GM19351 (cell line): ENCODE data around the gene DNAJB1.
"Not testable (repeated sequence)": the region's sequence is repeated elsewhere in the genome, so short reads cannot be mapped to it uniquely, and the experiment has no call there.

Source experiments
- ATAC-seq: cut with Tn5 transposase; IDR thresholded peaks from one replicate; pipeline ENCODE4 v1.9.1; 2021; ENCODE audit warnings: mild to moderate bottlenecking, moderate library complexity; ENCODE audit not compliant: unreplicated experiment

The DNAJB1 gene

DNA sequence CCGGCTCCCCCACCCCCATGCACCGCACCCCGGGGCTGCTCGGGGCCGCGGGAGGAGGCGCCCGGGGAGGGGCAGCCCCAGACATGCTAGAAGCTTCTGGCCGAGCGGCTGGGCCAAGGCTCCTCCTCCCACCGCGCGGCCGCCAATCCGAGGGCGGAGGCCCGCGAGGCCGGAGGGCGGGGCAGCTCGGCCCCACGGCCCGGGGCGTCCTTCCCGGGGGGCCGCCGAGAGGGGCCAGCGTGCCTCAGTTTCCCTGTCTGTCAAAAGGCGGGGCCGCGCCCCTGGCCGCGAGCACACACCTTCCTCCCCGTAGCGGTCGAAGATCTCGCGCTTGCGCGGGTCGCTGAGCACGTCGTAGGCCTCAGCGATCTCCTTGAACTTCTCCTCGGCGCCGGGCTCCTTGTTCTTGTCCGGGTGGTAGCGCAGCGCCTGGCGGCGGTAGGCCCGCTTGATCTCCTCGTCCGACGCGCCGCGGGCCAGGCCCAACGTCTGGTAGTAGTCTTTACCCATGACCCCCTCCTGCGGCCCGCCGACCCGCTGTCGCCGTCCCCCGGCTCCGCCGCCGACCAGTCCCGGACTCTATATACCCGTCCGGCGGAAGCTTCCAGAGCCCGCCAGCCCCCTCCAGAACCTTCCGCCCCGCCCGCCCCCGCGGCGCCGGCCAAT lies at the start of gene DNAJB1:
TSS of gene DNAJB1 (minus strand) at position 558 of the 666 bp plus-strand sequence. CDS start at position 510, 48 bp downstream.
- ATAC-seq = peak; percentile 55

DNA sequence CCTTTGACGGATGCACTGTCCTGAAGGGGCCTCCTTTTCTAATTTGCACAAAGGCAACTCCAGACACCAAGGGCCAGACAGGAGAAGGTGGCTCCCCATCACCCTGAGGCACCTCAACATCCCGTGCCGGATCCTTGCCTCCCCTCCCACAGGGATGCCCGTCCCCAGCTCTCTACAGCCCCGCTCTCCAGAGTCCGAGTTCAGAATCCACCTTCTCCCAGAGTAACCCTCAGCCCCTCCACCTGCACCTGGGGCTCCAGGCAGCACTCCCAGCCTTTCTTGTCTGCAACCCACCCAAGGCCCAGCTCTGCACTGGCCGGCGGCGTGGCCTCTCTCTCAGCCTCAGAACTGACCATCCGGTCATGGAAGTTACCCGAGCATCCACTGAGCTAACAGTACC lies 48.9 kb upstream of the DNAJB1 start:
- ATAC-seq = no peak

DNA sequence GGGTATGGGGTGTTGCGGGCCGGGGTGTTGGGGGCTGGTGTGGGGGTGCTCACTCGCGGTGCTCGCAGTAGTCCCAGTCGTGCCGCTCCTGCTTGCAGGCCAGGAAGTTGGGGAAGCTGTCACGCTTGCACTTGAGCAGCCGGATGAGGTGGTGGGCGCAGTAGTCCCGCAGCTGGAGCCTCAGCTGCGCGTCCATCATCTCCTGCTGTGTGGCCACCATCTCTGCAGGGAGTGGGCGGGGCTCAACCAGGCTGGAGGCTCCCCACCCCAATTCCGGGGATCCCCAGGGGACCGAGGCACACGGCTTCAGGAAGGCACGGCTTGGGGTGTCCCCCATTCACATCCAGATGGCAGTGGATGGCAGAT lies 48.5 kb upstream of the DNAJB1 start:
- no peak for ATAC-seq

DNA sequence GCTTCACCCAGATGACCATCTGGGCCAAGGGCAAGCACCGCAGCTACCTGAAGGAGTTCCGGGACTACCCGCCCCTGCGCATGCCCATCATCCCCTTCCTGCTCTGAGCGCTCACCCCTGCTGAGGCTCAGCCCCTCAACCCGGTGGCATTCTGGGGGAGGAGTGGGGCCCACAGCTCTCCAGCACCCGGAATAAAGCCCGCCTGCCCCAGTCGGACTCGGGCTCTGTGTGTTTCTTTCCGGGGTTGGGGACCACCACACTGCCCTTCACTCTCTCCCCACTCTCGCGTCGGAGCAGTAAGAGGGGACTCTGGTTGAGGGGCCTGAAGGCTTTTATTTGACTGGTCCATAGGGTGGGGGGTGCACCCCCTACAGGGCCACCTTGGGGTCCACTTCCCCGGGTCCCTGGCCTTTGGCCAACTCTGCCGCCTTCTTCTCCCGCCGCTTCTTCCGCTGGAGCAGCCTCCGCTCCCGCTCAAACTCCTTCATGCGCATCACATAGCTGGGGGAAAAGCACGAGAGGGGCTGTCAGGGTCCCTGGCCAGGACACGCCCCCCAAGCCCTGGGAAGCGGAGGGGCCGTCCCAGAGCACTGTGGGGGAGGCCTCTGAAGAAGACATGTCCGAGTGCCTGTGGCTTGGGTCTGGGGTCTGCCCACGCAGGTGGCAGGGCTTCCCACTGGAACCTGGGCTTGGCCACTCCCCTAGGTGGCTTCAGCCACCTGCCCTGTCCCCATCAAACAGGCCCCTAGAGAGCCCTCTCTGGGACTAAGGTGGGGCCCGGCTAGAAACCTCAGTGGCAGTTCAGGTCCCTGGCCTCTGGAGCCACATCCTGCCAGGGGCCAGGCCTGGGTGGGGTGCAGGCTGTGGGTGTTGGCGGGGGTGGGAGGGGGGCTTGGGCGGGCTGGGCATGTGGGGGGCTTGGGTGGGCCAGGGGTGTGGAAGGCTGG lies 47.8 kb upstream of the DNAJB1 start:
- no peak for ATAC-seq

DNA sequence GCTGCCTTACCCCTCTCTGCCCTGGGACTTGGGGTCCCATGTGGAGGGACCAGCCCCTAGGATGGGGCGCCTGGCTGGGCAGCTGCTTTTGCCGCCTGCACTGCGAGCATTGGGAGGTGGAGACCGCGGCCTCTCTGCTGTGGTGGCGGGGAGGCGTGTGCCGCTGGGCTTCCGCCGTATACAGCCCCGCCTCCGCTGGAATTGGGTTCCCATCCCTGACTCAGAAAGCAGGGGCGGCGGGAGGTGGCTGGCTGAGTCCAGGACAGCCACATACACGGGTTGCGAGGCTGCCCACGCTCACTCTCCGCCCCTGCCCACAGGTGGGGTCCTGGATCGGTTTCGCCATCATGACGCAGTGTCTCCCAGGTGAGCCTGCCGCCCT lies 47.1 kb upstream of the DNAJB1 start:
- ATAC-seq = no peak

DNA sequence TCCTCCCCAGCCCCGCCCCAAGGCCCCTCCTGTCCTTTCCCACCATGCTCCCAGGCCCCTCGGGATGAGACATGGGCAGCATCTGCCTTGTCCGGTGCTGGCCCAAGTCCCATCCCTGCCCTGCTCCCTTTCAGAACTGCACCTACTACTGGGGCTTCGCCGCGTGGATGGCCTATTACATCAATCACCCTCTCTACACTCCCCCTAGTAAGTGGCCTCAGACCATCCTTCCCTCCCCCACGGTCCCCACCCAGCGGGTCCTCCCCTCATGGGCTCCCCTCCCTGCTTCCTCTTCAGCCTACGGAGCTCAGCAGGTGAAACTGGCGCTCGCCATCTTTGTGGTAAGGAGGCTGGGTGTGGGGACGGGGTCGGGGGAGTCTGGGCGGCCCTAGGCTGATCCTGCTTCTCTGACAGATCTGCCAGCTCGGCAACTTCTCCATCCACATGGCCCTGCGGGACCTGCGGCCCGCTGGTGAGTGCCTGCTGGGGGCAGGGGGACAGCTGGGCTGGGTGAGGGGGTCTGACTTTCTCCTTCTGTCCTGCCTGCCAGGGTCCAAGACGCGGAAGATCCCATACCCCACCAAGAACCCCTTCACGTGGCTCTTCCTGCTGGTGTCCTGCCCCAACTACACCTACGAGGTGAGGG lies 46.6 kb upstream of the DNAJB1 start:
- not testable (repeated sequence) for ATAC-seq

DNA sequence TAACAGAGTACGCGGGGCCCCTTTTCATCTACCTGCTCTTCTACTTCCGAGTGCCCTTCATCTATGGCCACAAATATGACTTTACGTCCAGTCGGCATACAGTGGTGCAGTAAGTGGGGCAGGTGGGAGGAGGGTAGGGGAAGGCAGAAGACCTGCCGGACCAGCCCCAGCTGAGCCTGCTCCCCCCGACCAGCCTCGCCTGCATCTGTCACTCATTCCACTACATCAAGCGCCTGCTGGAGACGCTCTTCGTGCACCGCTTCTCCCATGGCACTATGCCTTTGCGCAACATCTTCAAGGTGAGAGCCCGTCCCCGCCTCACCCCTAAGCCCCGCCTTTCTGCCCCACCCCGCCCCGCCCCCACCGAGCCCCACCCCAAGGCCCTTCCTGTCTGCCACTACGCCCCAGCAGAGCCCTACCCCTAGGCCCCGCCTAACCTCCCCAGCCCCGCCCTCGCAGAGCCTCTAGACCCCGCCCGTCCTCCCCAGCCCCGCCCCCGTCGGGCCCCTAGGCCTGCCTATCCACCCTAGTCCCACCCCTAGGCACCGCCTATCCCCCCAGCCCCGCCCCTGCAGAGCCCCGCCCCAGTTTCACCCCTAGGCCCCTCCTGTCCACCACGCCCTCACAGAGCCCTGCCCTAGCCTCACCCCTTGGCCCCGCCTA lies 45.9 kb upstream of the DNAJB1 start:
- no peak for ATAC-seq

DNA sequence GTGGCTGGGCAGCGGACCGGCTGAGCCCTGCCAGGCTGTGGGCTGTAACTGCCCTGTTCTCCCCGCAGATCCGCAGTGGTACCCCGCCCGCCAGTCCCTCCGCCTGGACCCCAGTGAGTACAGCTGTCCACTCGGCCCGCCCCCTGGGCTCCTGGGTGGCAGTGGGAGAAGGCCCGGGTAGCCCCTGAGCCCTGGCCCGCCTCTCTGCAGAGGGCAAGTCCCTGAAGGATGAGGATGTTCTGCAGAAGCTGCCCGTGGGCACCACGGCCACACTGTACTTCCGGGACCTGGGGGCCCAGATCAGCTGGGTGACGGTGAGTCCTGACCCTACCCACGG lies 45.4 kb upstream of the DNAJB1 start:
- ATAC-seq = no peak

DNA sequence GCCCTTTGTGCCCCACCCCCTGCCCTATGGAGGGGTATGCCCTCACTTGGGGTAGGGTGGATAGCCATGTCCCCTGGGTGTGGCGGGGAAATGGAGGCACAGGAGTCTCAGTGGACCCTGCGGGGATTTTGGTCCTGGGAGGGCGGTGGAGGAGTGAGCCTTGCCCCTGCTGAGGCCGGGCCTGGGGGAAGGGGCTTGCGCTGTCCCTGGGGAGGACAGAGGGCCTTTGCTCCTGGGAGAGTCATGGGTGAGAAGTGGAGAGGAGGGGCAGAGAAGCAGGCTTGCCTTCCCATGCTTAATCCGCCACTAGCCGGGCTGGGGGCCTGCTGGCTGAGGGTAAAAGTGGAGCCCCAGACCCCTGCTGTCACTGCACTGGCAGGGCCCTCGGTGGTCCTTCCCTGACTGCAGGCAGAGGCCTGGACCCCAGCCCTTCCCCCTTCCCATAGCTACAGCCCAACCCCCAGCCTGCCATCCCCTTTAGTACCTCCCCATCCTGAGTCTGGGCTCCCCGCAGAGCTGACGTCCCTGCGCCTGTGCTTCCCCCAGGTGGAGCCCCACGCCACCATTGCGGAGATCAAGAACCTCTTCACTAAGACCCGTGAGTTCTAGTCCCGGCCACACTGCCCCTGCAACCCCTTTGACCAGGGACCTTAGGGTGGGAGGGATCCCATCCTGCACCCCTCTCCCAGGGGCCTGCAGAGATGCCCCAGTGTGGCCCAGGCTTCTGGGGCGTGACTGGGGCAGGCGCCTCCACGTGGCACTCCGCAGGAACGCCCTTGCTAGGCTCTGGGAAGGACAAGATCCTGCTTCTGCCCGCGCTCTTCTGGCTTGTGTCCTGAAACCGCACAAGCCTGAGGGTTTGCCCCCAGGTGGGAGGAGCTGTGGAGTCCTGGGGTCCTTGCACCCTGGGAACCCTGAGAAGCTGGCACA lies 44.7 kb upstream of the DNAJB1 start:
- ATAC-seq = no peak

DNA sequence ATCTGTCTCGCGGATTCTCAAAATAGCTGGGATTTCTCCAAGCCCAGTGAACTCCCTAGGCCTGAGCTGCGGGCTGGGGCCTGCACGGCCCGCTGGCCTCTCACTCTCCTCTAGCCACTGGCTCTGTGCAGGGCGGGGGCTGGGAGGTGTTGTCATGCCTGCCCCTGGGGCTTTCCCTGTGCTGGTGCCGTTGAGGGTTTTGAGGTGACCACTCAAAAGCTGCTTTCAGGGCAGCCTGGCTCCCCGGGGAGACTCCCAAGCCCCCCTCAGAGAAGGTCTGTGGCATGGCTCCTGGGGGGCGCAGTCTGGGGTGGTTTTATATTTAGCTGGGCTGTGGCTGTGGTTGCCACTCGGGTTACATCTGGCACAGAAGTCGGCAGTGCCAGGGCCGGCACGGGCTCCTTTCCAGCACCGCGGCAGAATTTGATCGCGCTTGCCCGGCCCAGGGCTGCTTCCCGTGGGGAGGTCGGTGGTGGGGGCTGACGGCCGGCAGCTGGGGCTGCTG lies 43.7 kb upstream of the DNAJB1 start:
- no peak for ATAC-seq

DNA sequence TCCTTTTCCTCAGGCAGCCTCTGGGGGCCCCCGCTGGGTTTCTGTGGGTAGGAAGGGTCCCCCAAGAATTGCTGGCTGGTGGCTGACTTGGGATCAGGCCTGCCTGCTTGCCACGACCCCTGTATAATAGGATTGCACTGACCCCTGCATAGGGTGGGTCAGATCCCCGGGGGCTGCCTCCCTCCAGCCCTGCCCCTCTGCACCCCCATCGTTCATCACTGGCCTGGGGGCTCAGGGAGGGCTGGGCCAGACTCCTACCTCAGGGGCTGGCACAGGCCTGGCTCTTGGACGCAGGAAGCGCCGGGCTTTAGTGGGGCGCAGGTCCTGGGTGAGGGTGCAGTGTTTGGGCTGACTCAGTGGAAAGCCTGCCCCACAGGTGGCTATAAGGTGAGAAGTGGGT lies 43.1 kb upstream of the DNAJB1 start:
- ATAC-seq = no peak

DNA sequence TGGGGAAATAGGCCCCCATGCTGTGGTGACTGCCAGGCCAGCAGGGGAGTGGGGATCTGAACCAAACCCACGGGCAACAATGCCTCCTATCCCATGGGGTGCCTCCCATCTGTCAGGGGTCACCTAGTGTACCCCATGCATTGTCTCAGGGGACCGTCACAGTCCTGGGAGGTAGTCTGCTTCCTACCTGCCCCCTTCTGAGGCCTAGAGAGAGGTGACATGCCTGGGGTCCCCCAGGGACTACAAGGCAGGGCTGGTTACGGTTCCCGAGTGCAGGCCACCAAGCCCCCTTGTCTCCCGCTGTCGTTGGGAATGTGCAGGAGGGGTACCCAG lies 42.5 kb upstream of the DNAJB1 start:
- no peak for ATAC-seq

DNA sequence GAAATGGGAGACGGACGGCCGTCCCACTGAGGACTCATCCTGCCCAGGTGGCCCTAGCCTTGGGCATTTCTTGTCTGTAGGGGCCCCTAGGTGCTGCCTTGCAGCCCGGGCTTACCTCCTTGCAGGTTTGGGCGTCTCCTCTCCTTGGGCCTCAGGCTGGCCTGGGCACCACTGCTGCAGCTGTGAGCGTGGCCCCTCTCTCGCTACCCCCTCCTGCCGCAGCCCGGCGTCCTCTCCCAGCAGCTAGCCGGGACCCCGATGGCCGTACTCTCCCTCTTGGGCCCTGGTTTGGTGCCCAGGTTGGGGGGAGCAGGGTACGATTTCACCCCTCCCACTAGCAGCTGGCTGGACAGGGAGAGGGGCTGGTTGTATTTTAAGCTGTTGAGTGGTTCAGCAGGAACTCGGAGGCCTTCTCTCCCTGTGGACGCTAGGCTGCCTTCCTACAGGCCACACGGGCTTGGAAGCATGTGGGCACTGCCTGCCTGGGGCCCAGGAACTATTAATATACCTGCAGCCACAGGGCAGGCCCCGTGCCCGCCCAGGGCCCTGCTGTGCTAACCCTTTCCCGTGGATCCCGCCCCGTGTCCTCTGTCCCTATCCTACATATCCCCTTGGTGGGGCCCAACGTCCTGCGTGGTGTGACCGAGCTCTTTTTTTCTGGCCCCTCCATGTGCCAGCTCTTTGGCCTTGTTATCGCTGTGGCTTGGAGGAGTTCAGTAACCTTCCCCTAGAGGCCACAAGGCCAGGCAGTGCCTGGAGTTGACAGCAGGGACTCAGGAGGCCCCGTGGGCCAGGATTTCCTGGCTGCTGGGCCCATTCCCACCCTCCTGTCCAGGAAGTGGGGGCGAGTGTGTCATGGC lies 41.9 kb upstream of the DNAJB1 start:
- ATAC-seq = no peak

DNA sequence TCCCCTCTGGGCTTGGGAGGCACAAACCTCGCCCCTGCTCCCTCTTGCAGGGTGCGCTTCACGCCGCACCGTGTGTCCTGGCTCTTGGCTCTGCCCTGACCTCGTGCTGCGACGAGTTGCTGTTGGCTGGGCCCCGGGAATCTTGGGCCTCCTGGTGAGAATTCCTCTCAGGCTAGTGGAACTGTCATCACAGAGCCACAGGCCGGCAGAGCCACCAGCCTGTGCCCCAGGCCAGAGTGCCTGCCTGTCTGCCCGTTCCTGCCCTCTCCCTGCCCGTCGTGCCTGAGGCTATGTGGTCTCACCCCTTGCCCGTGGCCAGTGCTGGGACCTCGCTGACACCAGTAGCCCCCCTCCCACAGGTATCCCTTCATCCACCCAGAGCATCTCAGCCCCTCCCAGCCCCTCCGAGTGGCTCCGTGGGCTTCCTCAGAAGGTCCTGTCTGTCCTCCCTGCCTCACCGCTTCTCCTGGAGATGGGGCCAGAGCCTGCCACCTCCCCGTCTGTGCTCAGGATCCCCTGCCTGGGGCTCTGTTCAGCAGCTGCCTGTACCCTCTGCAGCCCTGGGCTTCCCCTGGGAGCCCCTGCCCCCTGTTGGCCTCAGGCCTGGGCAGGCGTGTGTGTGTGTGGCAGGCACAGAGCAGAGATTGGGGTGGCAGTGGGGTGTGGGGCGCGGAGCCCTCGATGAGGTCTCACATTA lies 40.3 kb upstream of the DNAJB1 start:
- no peak for ATAC-seq

DNA sequence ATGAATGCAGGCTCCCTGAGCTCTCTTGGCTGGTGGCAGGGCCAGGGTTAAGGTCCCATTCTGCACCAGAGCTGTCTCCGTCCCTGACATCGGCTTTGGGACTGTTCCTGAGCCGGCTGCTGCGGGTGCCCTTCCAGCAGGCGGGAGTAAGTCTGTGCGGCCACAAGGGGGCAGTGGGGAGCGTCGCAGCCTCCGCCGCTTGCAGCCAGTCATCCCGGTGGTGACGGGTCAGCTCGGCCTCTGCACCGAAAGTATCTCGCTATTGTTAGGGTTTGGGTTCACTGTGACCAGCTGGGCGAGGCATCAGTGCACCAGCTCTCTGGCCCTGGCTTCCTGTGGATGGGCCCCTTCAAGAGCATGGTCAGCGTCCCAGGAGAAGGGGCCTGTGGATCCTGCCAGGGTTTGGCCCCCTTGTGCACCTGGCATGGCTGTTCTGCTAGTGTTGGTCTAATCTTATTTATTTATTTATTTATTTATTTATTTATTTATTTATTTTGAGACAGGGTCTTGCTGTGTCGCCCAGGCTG lies 38.5 kb upstream of the DNAJB1 start:
- ATAC-seq = peak; percentile 45

DNA sequence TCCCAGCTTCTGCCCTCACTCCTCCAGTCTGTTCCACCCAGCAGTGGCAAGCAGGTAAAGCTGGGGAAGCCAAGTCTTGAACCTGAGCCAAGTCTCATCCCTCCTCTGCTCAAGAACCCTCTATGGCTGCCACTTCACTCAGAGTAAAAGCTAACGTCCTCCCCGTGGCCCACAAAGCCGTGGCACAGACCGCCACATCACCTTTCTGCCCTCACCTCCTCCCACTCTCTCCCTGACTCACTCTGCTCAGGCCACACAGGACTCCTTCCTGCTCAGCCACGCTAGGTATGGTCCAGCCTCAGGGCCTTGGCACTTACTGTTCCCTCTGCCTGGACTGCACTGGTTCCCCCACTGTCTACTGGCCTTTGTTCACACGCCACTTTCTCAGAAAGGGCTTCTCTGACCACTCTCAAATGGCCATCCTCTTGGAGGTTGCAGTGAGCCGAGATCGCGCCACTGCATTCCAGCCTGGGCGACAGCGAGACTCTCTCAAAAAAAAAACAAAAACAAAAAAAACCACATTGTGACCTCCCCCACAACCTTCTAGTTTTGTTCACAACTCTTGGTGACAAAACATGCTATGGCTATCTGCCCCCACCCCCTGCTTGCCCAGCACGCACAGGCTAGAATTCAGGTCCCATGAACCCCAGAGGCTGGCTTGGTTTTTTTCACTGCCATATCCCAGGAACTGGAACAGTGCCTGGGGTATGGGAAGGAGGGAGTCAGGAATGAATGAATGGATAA lies 37.9 kb upstream of the DNAJB1 start:
- no peak for ATAC-seq

DNA sequence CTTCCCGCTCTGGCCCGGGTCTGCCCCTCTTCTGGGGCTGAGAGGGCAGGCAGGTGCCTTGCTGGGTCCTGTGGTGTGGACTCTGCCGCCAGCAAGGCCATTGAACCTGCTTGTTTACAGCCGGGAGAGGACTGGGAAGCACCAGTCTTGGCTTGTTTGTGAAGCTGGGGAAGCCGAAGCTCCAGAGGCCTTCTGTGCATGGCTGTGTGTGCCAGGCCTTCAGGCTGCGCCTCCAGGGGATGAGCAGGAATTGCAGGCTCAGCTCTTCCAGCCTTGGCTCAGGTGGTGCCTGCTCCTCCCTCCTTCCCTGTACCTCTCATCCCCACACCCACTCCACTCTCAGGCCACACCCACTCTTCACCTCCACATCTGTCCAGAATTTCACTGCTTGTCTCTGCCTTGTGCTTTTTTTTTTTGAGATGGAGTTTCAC lies 36.2 kb upstream of the DNAJB1 start:
- no peak for ATAC-seq

DNA sequence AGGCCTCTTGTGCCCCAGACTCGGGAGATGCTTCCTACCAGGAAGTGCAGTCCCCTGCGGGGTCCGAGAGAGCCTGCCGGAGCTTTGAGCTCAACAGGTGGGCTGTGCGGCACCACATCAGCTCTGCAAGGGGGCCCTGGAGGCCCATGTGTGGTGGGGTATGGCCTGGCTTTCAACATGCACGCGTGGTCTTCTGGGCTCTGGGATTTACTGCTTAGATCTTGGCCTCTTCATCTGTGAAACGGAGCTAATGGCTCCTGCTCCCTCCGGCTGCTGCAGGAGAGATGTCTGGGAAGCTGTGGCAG lies 35.7 kb upstream of the DNAJB1 start:
- no peak for ATAC-seq
